ENCODE results near the gene ZNF737. TPM values are rescaled to one million over a fixed set of nuclear protein-coding genes. Genes with fewer than 3 reads are reported as not detected.

ZNF737 gene
- total and polyA plus RNA-seq, 2 of the 4 experiments (the other 2 are of a cell fraction) = 2.0 to 5.0 TPM

DNA sequence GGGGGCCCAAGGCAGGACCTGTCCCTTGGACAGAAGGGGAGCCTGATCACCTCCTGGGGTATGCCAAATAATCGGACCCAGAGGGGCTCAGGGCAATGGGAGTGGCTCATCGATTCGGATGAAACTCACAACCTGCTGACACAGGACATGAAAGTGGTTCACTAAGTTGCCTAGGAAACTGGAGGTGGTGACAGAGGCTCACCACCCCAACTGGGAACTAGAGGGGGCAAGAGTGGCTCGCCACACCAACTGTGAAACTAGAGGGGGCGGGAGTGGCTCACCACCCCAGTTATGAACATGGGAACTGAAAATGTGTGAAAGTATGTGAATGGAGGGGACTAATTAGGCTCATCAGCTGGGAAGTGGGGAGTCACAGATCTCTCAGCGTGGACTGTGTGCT lies 46.3 kb upstream of the ZNF737 start:
- H4K8ac ChIP-seq (ENCODE audit: low read depth in 2 of 2, low read length in 2 of 2) = no peak overlapping the region
- no peak overlapping the region for H3K56ac ChIP-seq (ENCODE audit: extremely low read depth, insufficient read depth, low read length)
- no peak overlapping the region for H3K9ac ChIP-seq (ENCODE audit: low read depth, low read length)
- no peak overlapping the region for H3K27ac ChIP-seq (ENCODE audit: insufficient read depth, low read length)
- no peak overlapping the region for H2AK9ac ChIP-seq (replicated peaks; ENCODE audit: low read depth, low read length, poor library complexity)
- intact Hi-C loops (cut with micrococcal nuclease) = no loop called here
- no peak overlapping the region for H2BK20ac ChIP-seq (ENCODE audit: low read depth, low read length)
- H3K9me1 ChIP-seq (ENCODE audit: insufficient read depth, low read length) = no peaks in the 10 kb centered on the region
- H3K14ac ChIP-seq (replicated peaks; ENCODE audit: low read depth, low read length) = no peak overlapping the region
- no peak overlapping the region for H3K4me3 ChIP-seq (ENCODE audit: insufficient read depth, low read depth, low read length)
- no peak overlapping the region for H3K4ac ChIP-seq (ENCODE audit: low read depth, low read length)
- no peak overlapping the region for H4K5ac ChIP-seq (ENCODE audit: low read depth, low read length)
- no peaks in the 10 kb centered on the region for H3K4me1 ChIP-seq (ENCODE audit: control insufficient read depth, insufficient read depth, low read length)
- no peak overlapping the region for H2BK15ac ChIP-seq (ENCODE audit: low read depth, low read length)
- H2BK5ac ChIP-seq (ENCODE audit: low read depth, low read length, poor library complexity, severe bottlenecking) = no peak overlapping the region
- H3K4me2 ChIP-seq (ENCODE audit: low read depth, low read length) = no peak overlapping the region
- BruUV-seq (replicated peaks) = no TSS peak
- no peak overlapping the region for H2BK120ac ChIP-seq (ENCODE audit: low read depth, low read length)
- in situ Hi-C loops (cut with MboI; ENCODE audit: low sequenced_read_pairs) = no loop called here
- no peak overlapping the region for H3K23ac ChIP-seq (ENCODE audit: low read depth, low read length)
- H3K79me1 ChIP-seq (ENCODE audit: low read depth in 1 of 2, low read length in 2 of 2) = no peaks in the 10 kb centered on the region
- H3K27me3 ChIP-seq (ENCODE audit: control insufficient read depth, insufficient read depth, low read length) = no peaks in the 10 kb centered on the region
- no peak overlapping the region for H4K91ac ChIP-seq (ENCODE audit: insufficient read depth, low read depth, low read length)
- CTCF ChIA-PET = interaction anchor here (0.6 kb wide), 1 partner anchor 85 kb away, joined by 3 read pairs; no protein-coding TSS in a partner anchor
- POLR2A ChIA-PET (ENCODE audit: unreplicated experiment) = no interaction called here
- H3K18ac ChIP-seq (ENCODE audit: low read depth, low read length) = no peak overlapping the region
- no CpG with 5 or more reads among the region's 6 CpGs for WGBS, 2 experiments (ENCODE audit: extremely low coverage in 2 of 2, insufficient read length in 1 of 2)
- peaks cover 28% of the 10 kb centered on the region for H3K9me3 ChIP-seq (ENCODE audit: control insufficient read depth, insufficient read depth, low read length)
- TF ChIP-seq NFE2L2 (IDR thresholded peaks at IDR 0.05; ENCODE audit: low read depth, low read length) = no peak
- TF ChIP-seq BHLHE40 (IDR thresholded peaks at IDR 0.05; ENCODE audit: low read depth, low read length) = no peak
- TF ChIP-seq CHD1 (IDR thresholded peaks at IDR 0.05; ENCODE audit: low read depth, low read length) = no peak
- no peak for TF ChIP-seq FOS (IDR thresholded peaks at IDR 0.05; ENCODE audit: low read depth, low read length)
- TF ChIP-seq MAFK (IDR thresholded peaks at IDR 0.05; ENCODE audit: low read depth, low read length) = no peak
- TF ChIP-seq, protein P1, sequence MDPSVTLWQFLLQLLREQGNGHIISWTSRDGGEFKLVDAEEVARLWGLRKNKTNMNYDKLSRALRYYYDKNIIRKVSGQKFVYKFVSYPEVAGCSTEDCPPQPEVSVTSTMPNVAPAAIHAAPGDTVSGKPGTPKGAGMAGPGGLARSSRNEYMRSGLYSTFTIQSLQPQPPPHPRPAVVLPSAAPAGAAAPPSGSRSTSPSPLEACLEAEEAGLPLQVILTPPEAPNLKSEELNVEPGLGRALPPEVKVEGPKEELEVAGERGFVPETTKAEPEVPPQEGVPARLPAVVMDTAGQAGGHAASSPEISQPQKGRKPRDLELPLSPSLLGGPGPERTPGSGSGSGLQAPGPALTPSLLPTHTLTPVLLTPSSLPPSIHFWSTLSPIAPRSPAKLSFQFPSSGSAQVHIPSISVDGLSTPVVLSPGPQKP (IDR thresholded peaks at IDR 0.05; ENCODE audit: borderline replicate concordance, low read depth, low read length) = no peak
- no peak for TF ChIP-seq MAZ (IDR thresholded peaks at IDR 0.05; ENCODE audit: borderline replicate concordance, low read depth, low read length)
- TF ChIP-seq POLR2A (IDR thresholded peaks at IDR 0.05; ENCODE audit: low read depth, low read length) = no peak
- TF ChIP-seq CEBPB (IDR thresholded peaks at IDR 0.05; ENCODE audit: low read depth, low read length) = no peak
- no peak for TF ChIP-seq RFX5 (IDR thresholded peaks at IDR 0.05; ENCODE audit: low read depth, low read length)
- TF ChIP-seq MXI1 (IDR thresholded peaks at IDR 0.05; ENCODE audit: borderline replicate concordance, low read depth, low read length) = no peak
- H2AFZ ChIP-seq (replicated peaks; ENCODE audit: low read length, poor library complexity) = no peak overlapping the region
- H2AK5ac ChIP-seq (ENCODE audit: low read depth, low read length) = no peak overlapping the region
- ATAC-seq (ENCODE audit: low read depth) (no peak), DNase-seq (no peak)
- H3K36me3 ChIP-seq (ENCODE audit: control insufficient read depth, insufficient read depth, low read length) = no peaks in the 10 kb centered on the region
- H4K20me1 ChIP-seq (ENCODE audit: insufficient read depth, low read length) = no peaks in the 10 kb centered on the region
- dilution Hi-C loops (cut with HindIII; ENCODE audit: low sequenced_read_pairs, unreplicated experiment) = no loop called here

All from IMR-90 (cell line).